ENCODE data around the gene FAM13C.
"Not testable (repeated sequence)": the region's sequence is repeated elsewhere in the genome, so short reads cannot be mapped to it uniquely, and the experiment has no call there.

The FAM13C gene

GRCh38 chr10:59223597-59223996 lies 138.8 kb downstream of the FAM13C start:
- DNase-seq, result not testable (repeated sequence)

GRCh38 chr10:59222788-59223187 lies 139.6 kb downstream of the FAM13C start:
- no peak for DNase-seq

- no peak for DNase-seq
Observed at GRCh38 chr10:59216178-59216869, 146.0 kb downstream of the FAM13C start.

GRCh38 chr10:59214160-59214559 lies 148.2 kb downstream of the FAM13C start:
- no peak for DNase-seq

- DNase-seq, result no peak
Observed at GRCh38 chr10:59212301-59212798, 150.0 kb downstream of the FAM13C start.

GRCh38 chr10:59206204-59206720 lies 156.1 kb downstream of the FAM13C start:
- no peak for DNase-seq

All from activated effector memory CD4-positive, alpha-beta T cell treated with anti-CD3 and anti-CD28 coated beads, Interleukin-2, amount 50 U/mL, for 16 hours (primary cell).